K562 (cell line): Measurements from ENCODE around the gene ABR. TPM values are rescaled to one million over a fixed set of nuclear protein-coding genes. Genes with fewer than 3 reads are reported as not detected.

ENCODE experiments used
- CBX3 ChIP-seq, 2 experiments: IDR thresholded peaks; 1 replicate in 1 of 2; 2 replicates in 1 of 2; pipeline ENCODE4 v1.6.1; 2012; ENCODE audit warnings: inconsistent platforms in 2 of 2, low read length in 2 of 2, borderline replicate concordance in 1 of 2, control low read depth in 1 of 2
- MXD1 ChIP-seq: fragments of 250-450 bp; sonication (Bioruptor Pico); IDR thresholded peaks from 2 replicates; pipeline ENCODE4 v1.8.0; 2021; ENCODE audit warnings: borderline replicate concordance, mild to moderate bottlenecking, moderate library complexity; ENCODE audit not compliant: poor library complexity, severe bottlenecking
- NBN ChIP-seq: fragments of 450-650 bp; IDR thresholded peaks from 2 replicates; pipeline ENCODE4 v1.6.1; 2016; ENCODE audit warnings: low read depth, mild to moderate bottlenecking
- POLR3G ChIP-seq: IDR thresholded peaks from 2 replicates; pipeline ENCODE4 v1.6.1; 2011; ENCODE audit not compliant: insufficient read length, insufficient replicate concordance; ENCODE audit errors: extremely low read depth
- REST ChIP-seq, 2 experiments: fragments of 450-650 bp; formaldehyde crosslinking in 1 of 2; IDR thresholded peaks; 2 replicates each; pipeline versions ENCODE4 v1.4.0 to v1.6.1; 2014 to 2020; ENCODE audit warnings: mild to moderate bottlenecking in 2 of 2, borderline replicate concordance in 1 of 2, low read depth in 1 of 2
- SIX5 ChIP-seq, 2 experiments: IDR thresholded peaks; 2 replicates each; pipeline ENCODE4 v1.6.1; 2011; ENCODE audit warnings: low read length in 2 of 2, borderline replicate concordance in 1 of 2, low read depth in 1 of 2, mild to moderate bottlenecking in 1 of 2, moderate library complexity in 1 of 2; ENCODE audit not compliant: insufficient read depth in 1 of 2
- ZNF146 ChIP-seq: IDR thresholded peaks from one replicate; pipeline ENCODE4 v1.6.1; 2018; ENCODE audit warnings: missing compliant biosample characterization; ENCODE audit not compliant: unreplicated experiment
- ZNF212 ChIP-seq: fragments of 450-650 bp; formaldehyde crosslinking; IDR thresholded peaks from 2 replicates; pipeline ENCODE4 v1.4.0; 2020; ENCODE audit warnings: mild to moderate bottlenecking
- ZNF609 ChIP-seq: sonication (generic); formaldehyde crosslinking; IDR thresholded peaks from 2 replicates; pipeline ENCODE4 v1.8.1; 2023; ENCODE audit warnings: missing genetic modification reagents, mild to moderate bottlenecking, borderline replicate concordance
- ZNF717 ChIP-seq: fragments of 250-450 bp; sonication (Bioruptor Pico); IDR thresholded peaks from 2 replicates; pipeline ENCODE4 v1.5.0; 2021
- polyA plus RNA-seq, 8 experiments: library from polyadenylated mRNA; depleted of rRNA in 4 of 8; stranded (reverse) in 5 of 8; unstranded in 3 of 8; fragments of >200 nt; fragmentation: Nextera tagmentation in 2 of 8; fragmentation: Illumina TruSeq in 1 of 8; extraction: Ambion mirVana in 2 of 8; extraction: Trizol in 1 of 8; gene quantifications; 2 replicates each; pipeline versions ENCODE4 v1.2.1 to v1.2.3, GENCODE V29; 2011 to 2014; ENCODE audit warnings: inconsistent platforms in 1 of 8, missing spikeins in 1 of 8
- total RNA-seq, 7 experiments: library from RNA; depleted of rRNA in 6 of 7; stranded (reverse); fragments of >200 nt in 6 of 7; fragmentation: Illumina TruSeq in 2 of 7; extraction: Trizol in 2 of 7; gene quantifications; 2 replicates each; pipeline versions ENCODE4 v1.2.1 to v1.2.3, GENCODE V29; 2011 to 2021; ENCODE audit warnings: low replicate concordance in 1 of 7

The ABR gene
- total and polyA plus RNA-seq, 9 of the 15 experiments (the other 6 are each of a cell fraction or from before 2014, with no cell fraction given) = 0.07 to 1.6 (median 0.37) TPM; not detected in 1

- TF ChIP-seq SIX5 (IDR thresholded peaks at IDR 0.05; ENCODE audit: borderline replicate concordance in 1 of 2, insufficient read depth in 1 of 2, low read depth in 1 of 2, low read length in 2 of 2) (peak; percentile 73 to 75), NBN (peak; percentile 67; the same call in 1 of the 2 replicates), ZNF717 (CRISPR knock-in tag) (no peak), ZNF146 (CRISPR knock-in tag) (no peak), CBX3 (IDR thresholded peaks at IDR 0.05; ENCODE audit: borderline replicate concordance in 1 of 2, low read length in 2 of 2) (peak in 1 of 2 experiments; percentile 83; a peak in 1 of 3 replicates), POLR3G (no peak), ZNF212 (CRISPR knock-in tag) (no peak), MXD1 (CRISPR knock-in tag) (peak; percentile 56), REST (IDR thresholded peaks at IDR 0.05; ENCODE audit: borderline replicate concordance) (peak; percentile 72), REST (CRISPR knock-in tag; IDR thresholded peaks at IDR 0.05; ENCODE audit: low read depth) (no peak), ZNF609 (CRISPR knock-in tag) (no peak)
Observed at GRCh38 chr17:996554-997344, 183.0 kb downstream of the ABR start, which contains the start of gene TIMM22 (continued).
